ENCODE results near the gene CCDC30. TPM values are rescaled to one million over a fixed set of nuclear protein-coding genes. Genes with fewer than 3 reads are reported as not detected.

Gene CCDC30
- total RNA-seq, 1 experiment from 2014 or later: 1.3 TPM

GRCh38 chr1:42682739-42683531, 219.8 kb downstream of the CCDC30 start:
- Histone ChIP-seq H3K27ac (ENCODE audit: low read length) (peak overlapping the region; percentile 94), H3K4me3 (ENCODE audit: low read depth in 2 of 2, low read length in 2 of 2) (peak overlapping the region; percentile 91 to 97), H3K4me1 (ENCODE audit: control insufficient read depth, insufficient read depth, low read length) (peaks cover 42% of the 10 kb centered on the region), H3K9me3 (ENCODE audit: control insufficient read depth, insufficient read depth, low read depth, low read length) (no peaks in the 10 kb centered on the region), H3K27me3 (ENCODE audit: control insufficient read depth, insufficient read depth, low read length) (no peaks in the 10 kb centered on the region), H3K36me3 (ENCODE audit: control insufficient read depth, insufficient read depth, low read length) (peaks cover 27% of the 10 kb centered on the region)
- ATAC-seq (peak; percentile 68), DNase-seq (ENCODE audit: low read depth, low spot score) (no peak)
- no TSS peak for BruUV-seq (replicated peaks)
- CTCF ChIA-PET: no interaction called here
- intact Hi-C loops (cut with micrococcal nuclease; ENCODE audit: unreplicated experiment): no loop called here
- in situ Hi-C loops (cut with HindIII; ENCODE audit: low pct_unique_long_range_greater_than_20kb, low sequenced_read_pairs): no loop called here
- TF ChIP-seq TCF7L2 (IDR thresholded peaks at IDR 0.05; ENCODE audit: low read depth, low read length) (no peak), CTCF (IDR thresholded peaks at IDR 0.05) (no peak), SIN3A (IDR thresholded peaks at IDR 0.05; ENCODE audit: borderline replicate concordance, insufficient read depth, low read depth, low read length) (peak; percentile 29; the same call in 1 of the 2 replicates), REST (IDR thresholded peaks at IDR 0.05; ENCODE audit: insufficient read depth in 1 of 2, low read depth in 2 of 2, low read length in 1 of 2) (no peak), POLR2AphosphoS5 (IDR thresholded peaks at IDR 0.05; ENCODE audit: low read depth, low read length) (peak; percentile 23; the same call in 1 of the 2 replicates)
- POLR2A ChIA-PET: interaction anchor here (0.7 to 1.0 kb wide), 2 partner anchors 19 to 545 kb away, joined by 3 to 4 read pairs; no protein-coding TSS in a partner anchor

- CTCF ChIA-PET: no interaction called here
- POLR2A ChIA-PET: no interaction called here
- TF ChIP-seq TCF7L2 (IDR thresholded peaks at IDR 0.05; ENCODE audit: low read depth, low read length) (no peak), CTCF (IDR thresholded peaks at IDR 0.05) (no peak), SIN3A (IDR thresholded peaks at IDR 0.05; ENCODE audit: borderline replicate concordance, insufficient read depth, low read depth, low read length) (0 out of 2 replicates have a peak, but pooled peaks have one; percentile 23), POLR2AphosphoS5 (IDR thresholded peaks at IDR 0.05; ENCODE audit: low read depth, low read length) (no peak), REST (IDR thresholded peaks at IDR 0.05; ENCODE audit: insufficient read depth in 1 of 2, low read depth in 2 of 2, low read length in 1 of 2) (no peak)
- no TSS peak for BruUV-seq (replicated peaks)
- H3K36me3 ChIP-seq (ENCODE audit: control insufficient read depth, insufficient read depth, low read length): peaks cover 35% of the 10 kb centered on the region
- peaks cover 54% of the 10 kb centered on the region for H3K4me1 ChIP-seq (ENCODE audit: control insufficient read depth, insufficient read depth, low read length)
- peak overlapping the region; percentile 94 for H3K27ac ChIP-seq (ENCODE audit: low read length)
- ATAC-seq (no peak), DNase-seq (ENCODE audit: low read depth, low spot score) (no peak)
- in situ Hi-C loops (cut with HindIII; ENCODE audit: low pct_unique_long_range_greater_than_20kb, low sequenced_read_pairs): no loop called here
- no peaks in the 10 kb centered on the region for H3K27me3 ChIP-seq (ENCODE audit: control insufficient read depth, insufficient read depth, low read length)
- H3K9me3 ChIP-seq (ENCODE audit: control insufficient read depth, insufficient read depth, low read depth, low read length): no peaks in the 10 kb centered on the region
- intact Hi-C loops (cut with micrococcal nuclease; ENCODE audit: unreplicated experiment): no loop called here
- H3K4me3 ChIP-seq (ENCODE audit: low read depth in 2 of 2, low read length in 2 of 2): peak overlapping the region; percentile 91 to 97
Observed at GRCh38 chr1:42684139-42684538, 221.1 kb downstream of the CCDC30 start.

Measured in Panc1 (cell line).